Sigmoid colon (tissue), 7 donors: ENCODE data around the gene IL23A. TPM values are rescaled to one million over a fixed set of nuclear protein-coding genes. Genes with fewer than 3 reads are reported as not detected.
"Not testable (repeated sequence)": the region's sequence is repeated elsewhere in the genome, so short reads cannot be mapped to it uniquely, and the experiment has no call there.

Experiments
- DNase-seq: peaks from one replicate; pipeline ENCODE4 v3.0.0-alpha.2; 2019
- H3K27ac ChIP-seq, 4 donors: fragments of 200-600 bp; sonication (generic); one replicate each; pipeline ENCODE4 v1.5.1; 2016 to 2019; ENCODE audit warnings: mild to moderate bottlenecking in 1 of 4
- H3K27me3 ChIP-seq, 3 donors: fragments of 200-600 bp; sonication (generic); one replicate each; pipeline ENCODE4 v1.5.1; 2019; ENCODE audit warnings: mild to moderate bottlenecking in 1 of 3
- H3K36me3 ChIP-seq, 4 donors: fragments of 200-600 bp; sonication (generic); one replicate each; pipeline ENCODE4 v1.5.1; 2016 to 2019
- H3K4me1 ChIP-seq, 4 donors: fragments of 200-600 bp; sonication (generic); one replicate each; pipeline ENCODE4 v1.5.1; 2017 to 2019
- H3K4me3 ChIP-seq, 4 donors: fragments of 200-600 bp; sonication (generic); one replicate each; pipeline ENCODE4 v1.5.1; 2017 to 2019; ENCODE audit warnings: mild to moderate bottlenecking in 2 of 4, moderate library complexity in 1 of 4
- H3K9me3 ChIP-seq, 4 donors: fragments of 200-600 bp in 3 of 4; sonication (generic) in 3 of 4; one replicate each; pipeline versions ENCODE4 v1.5.1 to v1.6.1; 2013 to 2019
- CTCF ChIP-seq, 4 experiments: fragments of 450-650 bp in 3 of 4; fragments of 200-600 bp in 1 of 4; IDR thresholded peaks; one replicate each; pipeline ENCODE4 v1.5.1; 2016 to 2019; ENCODE audit warnings: antibody characterized with exemption in 4 of 4, mild to moderate bottlenecking in 3 of 4, moderate library complexity in 2 of 4
- EP300 ChIP-seq, 4 donors: sonication (generic); formaldehyde crosslinking; IDR thresholded peaks; one replicate each; pipeline ENCODE4 v1.6.1; 2017; ENCODE audit warnings: antibody characterized with exemption in 4 of 4
- POLR2A ChIP-seq, 2 donors: fragments of 450-650 bp; IDR thresholded peaks; one replicate each; pipeline ENCODE4 v1.6.1; 2016; ENCODE audit warnings: antibody characterized with exemption in 2 of 2, mild to moderate bottlenecking in 2 of 2, moderate library complexity in 2 of 2
- POLR2AphosphoS5 ChIP-seq, 4 donors: sonication (generic); formaldehyde crosslinking; IDR thresholded peaks; one replicate each; pipeline ENCODE4 v1.6.1; 2017; ENCODE audit warnings: antibody characterized with exemption in 4 of 4
- WGBS, 2 donors: extraction: QIAGEN DNeasy Blood & Tissue Kit; methylation state at CpG; one replicate each; pipeline ENCODE4 v1.1.7; 2013; 5-methylcytosine and 5-hydroxymethylcytosine counted together
- intact Hi-C: fragments of 100-400 bp; cut with DNase I; formaldehyde crosslinking; loops from one replicate; pipeline ENCODE4 v1.15.1; 2023
- polyA plus RNA-seq, 3 donors: library from polyadenylated mRNA; stranded (reverse); fragments of 200-250 nt; gene quantifications; one replicate each; pipeline ENCODE4 v1.2.3, GENCODE V29; 2013
- total RNA-seq, 4 donors: library from RNA; depleted of rRNA; stranded (reverse); fragments of >200 nt; gene quantifications; one replicate each; pipeline ENCODE4 v1.1.0, GENCODE V29; 2016
- donor health status: healthy with polysubstance abuse.
- donor health status: Bipolar disorder and iron deficiency.
- donor health status: healthy.

Gene IL23A
- total and polyA plus RNA-seq, 7 donors: 3.6 TPM; not detected in 6

GRCh38 chr12:56321027-56321426 lies 17.7 kb upstream of the IL23A start:
- 87 to 95% methylated on average over 2 of the region's 2 CpGs for WGBS, 2 donors
- Histone ChIP-seq H3K4me3 (no peak overlapping the region), H3K9me3 (no peaks in the 10 kb centered on the region), H3K4me1 (peaks cover 0 to 8% (median 6%) of the 10 kb centered on the region in 4 donors), H3K27ac (no peak overlapping the region), H3K27me3 (no peaks in the 10 kb centered on the region), H3K36me3 (peaks cover 14 to 76% (median 40%) of the 10 kb centered on the region in 4 donors)
- intact Hi-C loops: no loop called here
- no peak for DNase-seq
- TF ChIP-seq POLR2AphosphoS5 (IDR thresholded peaks at IDR 0.05): no peak
- no peak for TF ChIP-seq EP300 (IDR thresholded peaks at IDR 0.05)
- TF ChIP-seq POLR2A (IDR thresholded peaks at IDR 0.05): no peak
- TF ChIP-seq CTCF (IDR thresholded peaks at IDR 0.05): no peak

GRCh38 chr12:56321610-56322009 lies 17.1 kb upstream of the IL23A start:
- H3K4me1 ChIP-seq, H3K9me3 ChIP-seq, H3K27ac ChIP-seq, DNase-seq, H3K27me3 ChIP-seq, H3K4me3 ChIP-seq, intact Hi-C loops: not testable (repeated sequence)
- H3K36me3 ChIP-seq: peaks cover 14 to 82% (median 46%) of the 10 kb centered on the region in 4 donors
- 93 to 95% methylated on average over 8 of the region's 8 CpGs for WGBS, 2 donors

GRCh38 chr12:56324206-56324605 lies 14.5 kb upstream of the IL23A start:
- 93 to 95% methylated on average over 6 of the region's 6 CpGs for WGBS, 2 donors

GRCh38 chr12:56326126-56326525 lies 12.6 kb upstream of the IL23A start:
- no peak for DNase-seq
- intact Hi-C loops: no loop called here
- WGBS, 2 donors: 96 to 98% methylated on average over 8 of the region's 8 CpGs
- no peaks in the 10 kb centered on the region for H3K9me3 ChIP-seq
- H3K4me1 ChIP-seq: no peaks in the 10 kb centered on the region
- no peak overlapping the region for H3K27ac ChIP-seq
- no peaks in the 10 kb centered on the region for H3K27me3 ChIP-seq
- no peak overlapping the region for H3K4me3 ChIP-seq
- TF ChIP-seq EP300 (IDR thresholded peaks at IDR 0.05): no peak
- no peak for TF ChIP-seq CTCF (IDR thresholded peaks at IDR 0.05)
- TF ChIP-seq POLR2AphosphoS5 (IDR thresholded peaks at IDR 0.05): no peak
- TF ChIP-seq POLR2A (IDR thresholded peaks at IDR 0.05): no peak
- H3K36me3 ChIP-seq: peaks cover 17 to 78% (median 59%) of the 10 kb centered on the region in 4 donors

More at GRCh38 chr12:56324206-56324605, 14.5 kb upstream of the IL23A start:
- no peaks in the 10 kb centered on the region for H3K27me3 ChIP-seq
- no peaks in the 10 kb centered on the region for H3K9me3 ChIP-seq
- no peak for TF ChIP-seq POLR2A (IDR thresholded peaks at IDR 0.05)
- no peak for TF ChIP-seq CTCF (IDR thresholded peaks at IDR 0.05)
- TF ChIP-seq POLR2AphosphoS5 (IDR thresholded peaks at IDR 0.05): no peak
- TF ChIP-seq EP300 (IDR thresholded peaks at IDR 0.05): no peak
- intact Hi-C loops: no loop called here
- no peak overlapping the region for H3K27ac ChIP-seq
- H3K36me3 ChIP-seq: peaks cover 17 to 91% (median 62%) of the 10 kb centered on the region in 4 donors
- H3K4me3 ChIP-seq: no peak overlapping the region
- no peaks in the 10 kb centered on the region for H3K4me1 ChIP-seq
- DNase-seq: no peak

GRCh38 chr12:56326533-56326932 lies 12.2 kb upstream of the IL23A start:
- no peaks in the 10 kb centered on the region for H3K4me1 ChIP-seq
- DNase-seq: no peak
- TF ChIP-seq CTCF (IDR thresholded peaks at IDR 0.05) (no peak), POLR2AphosphoS5 (IDR thresholded peaks at IDR 0.05) (no peak), EP300 (IDR thresholded peaks at IDR 0.05) (no peak), POLR2A (IDR thresholded peaks at IDR 0.05) (no peak)
- no peak overlapping the region for H3K27ac ChIP-seq
- peaks cover 17 to 75% (median 59%) of the 10 kb centered on the region in 4 donors for H3K36me3 ChIP-seq
- no peaks in the 10 kb centered on the region for H3K9me3 ChIP-seq
- intact Hi-C loops: no loop called here
- 82 to 92% methylated on average over 6 of the region's 6 CpGs for WGBS, 2 donors
- no peaks in the 10 kb centered on the region for H3K27me3 ChIP-seq
- no peak overlapping the region for H3K4me3 ChIP-seq
